HuH-7.5 (cell line): ENCODE measurements around the gene ITPRIP.

Experiments used
- DNase-seq: peaks from one replicate; pipeline ENCODE4 v3.0.0; 2011; ENCODE audit warnings: low spot score

Gene ITPRIP

GRCh38 chr10:104279550-104280259 lies 58.6 kb downstream of the ITPRIP start:
- DNase-seq = no peak

- DNase-seq = no peak
Measured at GRCh38 chr10:104277785-104278184, 60.5 kb downstream of the ITPRIP start.

DNA sequence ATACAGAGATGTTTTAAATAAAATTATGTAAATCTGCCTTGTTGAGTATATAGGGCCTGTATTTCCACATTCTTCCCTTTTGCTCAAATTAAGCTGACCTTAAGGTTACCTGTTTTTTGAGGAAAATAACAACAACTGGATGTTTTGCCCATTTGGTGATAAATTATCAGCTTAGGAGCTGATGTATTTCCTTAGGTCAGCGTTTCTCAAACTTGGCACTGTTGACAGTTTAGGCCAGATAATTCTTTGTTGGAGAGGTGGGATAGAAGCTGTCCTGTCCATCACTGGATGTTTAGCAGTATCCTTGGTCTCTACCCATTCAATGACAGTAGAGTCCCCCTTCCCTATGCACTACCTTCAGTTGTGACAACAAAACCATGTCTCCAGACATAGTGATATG lies 62.1 kb downstream of the ITPRIP start:
- no peak for DNase-seq

DNA sequence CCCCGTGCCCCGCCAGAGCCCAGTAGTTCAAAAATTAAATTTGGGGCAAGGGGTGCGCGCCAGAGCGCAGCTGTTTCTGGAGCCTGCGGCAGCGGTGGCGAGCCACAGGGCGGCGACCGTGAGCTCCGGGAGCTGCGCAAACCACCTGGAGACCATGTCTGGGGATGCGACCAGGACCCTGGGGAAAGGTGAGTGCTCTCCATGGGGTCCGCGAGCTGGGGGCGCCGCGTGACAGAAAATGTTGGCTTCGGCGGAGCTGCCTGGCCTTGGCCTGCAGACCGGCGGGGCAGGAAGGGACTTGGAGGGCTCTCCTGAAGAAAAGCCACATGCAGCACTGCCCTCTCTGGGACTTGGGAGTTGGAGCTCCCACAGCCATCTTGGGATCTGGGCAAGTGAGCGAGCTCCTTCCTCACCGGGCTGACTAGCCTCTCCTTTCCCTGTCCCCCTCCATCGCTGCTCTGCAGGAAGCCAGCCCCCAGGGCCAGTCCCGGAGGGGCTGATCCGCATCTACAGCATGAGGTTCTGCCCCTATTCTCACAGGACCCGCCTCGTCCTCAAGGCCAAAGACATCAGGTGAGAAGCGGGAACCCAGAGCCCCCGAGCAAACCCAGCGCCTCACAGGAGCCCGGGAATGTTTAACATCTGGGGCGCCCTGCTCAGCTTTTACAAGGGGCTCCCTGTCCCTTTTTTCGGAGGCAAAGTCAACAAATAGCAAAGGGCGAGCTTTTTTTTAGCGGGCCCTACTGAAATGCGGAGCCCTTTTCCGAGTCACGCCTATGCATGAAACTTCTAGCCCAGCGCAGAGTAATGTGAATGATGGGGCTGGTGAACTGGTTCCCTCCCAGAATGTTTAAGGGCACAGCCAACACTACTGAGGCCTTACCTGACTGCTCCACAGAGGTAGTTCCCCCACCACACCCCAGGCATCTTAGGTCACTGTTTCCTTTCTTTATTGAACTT lies 63.2 kb downstream of the ITPRIP start:
- peak; percentile 79 for DNase-seq

DNA sequence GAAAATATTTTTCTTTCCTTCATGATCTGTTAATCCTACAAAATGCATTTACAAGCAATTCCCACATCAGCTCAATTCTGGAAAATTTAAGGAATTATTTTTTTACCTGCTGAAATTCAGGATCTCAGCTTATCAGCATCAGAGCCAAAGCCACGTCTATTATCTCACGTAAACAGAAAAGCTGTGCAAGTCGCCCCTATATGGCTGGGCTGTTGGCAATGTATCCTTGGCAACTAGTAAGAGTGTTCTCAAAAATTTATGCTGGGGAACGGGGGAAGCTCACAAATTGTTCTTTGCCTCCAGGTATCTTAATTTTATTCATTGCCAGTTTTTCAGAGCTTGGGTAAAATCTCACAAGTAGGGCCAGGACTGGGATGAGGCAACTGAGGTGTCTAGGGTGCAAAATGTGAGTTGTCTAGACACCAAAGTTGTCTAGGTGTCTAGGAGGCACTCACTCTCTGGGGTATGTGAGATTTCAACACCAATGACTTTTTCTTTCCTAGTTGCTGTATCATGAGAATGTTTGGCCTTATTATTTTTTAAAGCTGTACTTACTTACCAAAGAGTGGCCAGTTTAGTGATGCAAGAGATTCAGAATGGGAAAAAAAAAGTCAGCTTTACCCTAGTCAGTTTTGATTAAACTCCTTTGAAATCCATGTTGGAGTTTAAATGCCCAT lies 64.2 kb downstream of the ITPRIP start:
- DNase-seq = no peak

DNA sequence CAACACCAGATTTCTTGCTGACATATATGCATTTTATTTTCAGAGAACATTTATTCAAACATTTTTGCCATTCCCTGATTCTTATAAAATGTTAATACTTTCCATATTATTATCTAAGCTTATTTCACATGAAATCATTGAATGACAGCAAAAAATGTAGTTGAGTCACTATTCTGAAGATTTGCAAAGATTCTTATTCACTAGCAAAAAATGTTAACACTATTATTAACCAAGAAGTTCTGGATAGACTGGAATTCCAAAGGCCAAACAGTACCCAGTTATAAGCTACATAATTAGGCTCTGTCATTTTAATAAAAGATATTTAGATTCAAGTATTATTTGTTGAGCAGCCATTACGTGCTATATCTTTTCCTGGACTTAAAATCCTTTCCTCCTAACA lies 65.0 kb downstream of the ITPRIP start:
- DNase-seq = no peak

GRCh38 chr10:104268713-104269645 lies 69.3 kb downstream of the ITPRIP start, which contains the start of gene GSTO2:
TSS of gene GSTO2 (plus strand) at chr10:104269184. CDS start at chr10:104274916, 5,732 bp downstream.
- DNase-seq = no peak

DNA sequence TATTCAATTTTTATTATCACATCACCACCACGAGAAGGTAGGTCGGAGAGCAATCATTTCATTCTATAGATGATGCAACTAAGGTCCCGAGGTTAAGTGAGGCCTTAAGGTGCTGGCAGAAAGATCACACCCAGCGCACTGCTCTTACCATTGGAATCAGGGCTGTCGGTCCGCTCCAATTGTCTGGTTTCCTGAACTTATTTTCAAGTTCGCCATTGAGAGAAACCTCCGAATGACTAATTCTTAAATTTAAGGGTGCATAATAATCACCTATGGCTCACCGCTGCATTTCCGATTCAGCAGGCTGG lies 69.9 kb downstream of the ITPRIP start:
- DNase-seq = no peak

- DNase-seq = no peak
Measured at GRCh38 chr10:104267721-104268404, 70.4 kb downstream of the ITPRIP start.

GRCh38 chr10:104264783-104265182 lies 73.5 kb downstream of the ITPRIP start:
- DNase-seq = no peak

DNA sequence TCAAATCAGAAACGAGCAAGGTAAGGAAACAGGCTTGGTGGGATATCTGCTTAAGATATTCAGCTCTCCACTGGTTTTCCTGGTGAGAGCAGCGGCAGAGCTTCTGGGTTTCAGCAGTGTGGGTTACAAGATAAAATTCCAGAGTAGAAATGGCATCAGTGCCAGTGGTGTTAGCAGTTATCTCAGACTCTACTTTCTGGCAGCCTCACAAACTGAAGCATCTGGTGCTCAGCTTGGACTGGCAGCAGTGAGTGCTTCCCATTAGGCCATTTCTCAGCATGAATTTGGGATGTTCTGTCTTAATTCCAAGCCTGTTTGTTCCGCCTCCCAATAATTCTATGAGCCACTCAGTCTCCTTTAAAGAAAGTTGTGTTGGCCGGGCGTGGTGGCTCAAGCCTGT lies 76.2 kb downstream of the ITPRIP start:
- no peak for DNase-seq

DNA sequence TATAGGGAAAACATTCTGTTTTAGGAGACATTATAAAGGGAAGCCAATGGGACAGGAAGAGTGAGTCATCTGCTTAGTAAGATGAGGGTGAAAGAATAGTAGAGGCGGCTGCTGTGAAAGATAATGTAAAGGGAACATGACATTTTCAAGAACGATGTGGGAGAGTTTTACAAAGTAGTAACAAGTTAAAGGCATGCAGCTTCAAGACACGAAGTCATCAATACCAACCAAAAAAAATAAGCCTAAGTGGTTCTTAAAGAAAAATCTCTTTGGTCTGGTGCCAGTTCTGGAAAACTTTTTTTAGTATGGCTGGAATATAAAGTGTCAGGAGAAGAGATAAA lies 77.5 kb downstream of the ITPRIP start:
- no peak for DNase-seq

- DNase-seq = no peak
Measured at GRCh38 chr10:104259999-104260774, 78.1 kb downstream of the ITPRIP start.
